Measurements from ENCODE around the gene HNRNPUL1.

- no peak for TF ChIP-seq EZH2phosphoT487 (IDR thresholded peaks at IDR 0.05; ENCODE audit: insufficient read depth, low read depth)
- no peak for TF ChIP-seq EZH2 (IDR thresholded peaks at IDR 0.05; ENCODE audit: insufficient read depth, poor library complexity, severe bottlenecking)
Observed at GRCh38 chr19:41269055-41269454, 4.9 kb downstream of the HNRNPUL1 start.
